Prostate gland (tissue), 2 donors: ENCODE results near the gene SPATA6L. TPM values are rescaled to one million over a fixed set of nuclear protein-coding genes. Genes with fewer than 3 reads are reported as not detected.

ENCODE experiments used
- DNase-seq: peaks from one replicate; pipeline ENCODE4 v3.0.0-alpha.2; 2019; ENCODE audit warnings: low spot score
- H3K27ac ChIP-seq, 2 donors: fragments of 200-600 bp; sonication (generic); 2 replicates each; pipeline ENCODE4 v1.5.1; 2017 to 2019
- H3K27me3 ChIP-seq: fragments of 200-600 bp; sonication (generic); replicated peaks from 2 replicates; pipeline ENCODE4 v1.5.1; 2019; ENCODE audit not compliant: insufficient read depth
- H3K36me3 ChIP-seq, 2 donors: fragments of 200-600 bp; sonication (generic); 1 replicate in 1 of 2; 2 replicates in 1 of 2; pipeline versions ENCODE4 v1.5.1 to v1.8.1; 2017 to 2019
- H3K4me1 ChIP-seq: fragments of 200-600 bp; sonication (generic); replicated peaks from 2 replicates; pipeline ENCODE4 v1.5.1; 2019
- H3K4me3 ChIP-seq, 2 donors: fragments of 200-600 bp; sonication (generic); 2 replicates each; pipeline ENCODE4 v1.5.1; 2017 to 2019
- H3K9me3 ChIP-seq: fragments of 200-600 bp; sonication (generic); 2 replicates; pipeline ENCODE4 v1.5.1; 2017
- CTCF ChIP-seq, 4 experiments: fragments of 200-600 bp in 2 of 4; fragments of 450-650 bp in 2 of 4; sonication (generic) in 2 of 4; IDR thresholded peaks; 1 replicate in 3 of 4; 2 replicates in 1 of 4; pipeline ENCODE4 v1.5.1; 2016 to 2019; ENCODE audit warnings: antibody characterized with exemption in 4 of 4, mild to moderate bottlenecking in 2 of 4, moderate library complexity in 2 of 4
- POLR2A ChIP-seq: fragments of 450-650 bp; IDR thresholded peaks from one replicate; pipeline ENCODE4 v1.6.1; 2016; ENCODE audit warnings: antibody characterized with exemption, mild to moderate bottlenecking
- POLR2AphosphoS5 ChIP-seq: sonication (generic); formaldehyde crosslinking; IDR thresholded peaks from one replicate; pipeline ENCODE4 v1.6.1; 2017; ENCODE audit warnings: antibody characterized with exemption
- WGBS: methylation state at CpG from one replicate; pipeline ENCODE4 v1.1.5; 2018; 5-methylcytosine and 5-hydroxymethylcytosine counted together
- intact Hi-C: fragments of 100-400 bp; cut with DNase I; formaldehyde crosslinking; loops from one replicate; pipeline ENCODE4 v1.14.2; 2022
- total RNA-seq, 2 donors: library from RNA; depleted of rRNA; stranded (reverse); fragments of >200 nt; gene quantifications; one replicate each; pipeline ENCODE4 v1.1.0, GENCODE V29; 2016

SPATA6L gene
- total RNA-seq, 2 donors from 2014 or later: 3.1 to 6.2 TPM

- Histone ChIP-seq H3K36me3 (no peaks in the 10 kb centered on the region), H3K9me3 (no peaks in the 10 kb centered on the region), H3K27ac (no peak overlapping the region), H3K27me3 (no peaks in the 10 kb centered on the region), H3K4me3 (no peak overlapping the region), H3K4me1 (no peaks in the 10 kb centered on the region)
- 60% methylated on average over 5 of the region's 5 CpGs for WGBS
- DNase-seq: no peak
- intact Hi-C loops: no loop called here
- TF ChIP-seq POLR2A: no peak
- TF ChIP-seq CTCF (IDR thresholded peaks at IDR 0.05): no peak
- TF ChIP-seq POLR2AphosphoS5: no peak
Measured at GRCh38 chr9:4572184-4572826, 94.0 kb downstream of the SPATA6L start.

DNA sequence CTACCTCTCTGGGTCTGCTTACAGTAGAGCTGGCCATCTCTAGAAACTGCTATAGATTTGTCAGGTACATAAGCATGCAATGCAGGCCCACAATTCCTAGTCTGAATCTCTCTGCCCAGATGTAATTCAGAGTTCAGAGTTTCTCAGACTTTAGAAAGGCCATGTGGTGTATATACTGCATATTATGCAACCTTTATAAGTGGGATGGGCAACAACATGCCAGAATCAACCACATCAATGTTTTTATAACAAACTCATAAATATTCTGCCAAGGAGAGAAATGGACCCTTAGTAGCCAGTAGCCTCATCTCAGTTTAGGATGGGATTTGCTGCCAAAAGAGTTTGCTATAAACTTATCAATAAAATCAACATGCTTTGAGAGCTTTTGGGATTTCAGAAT is 97.2 kb downstream of the SPATA6L start:
- H3K9me3 ChIP-seq: no peaks in the 10 kb centered on the region
- DNase-seq: no peak
- no peaks in the 10 kb centered on the region for H3K36me3 ChIP-seq
- TF ChIP-seq POLR2A: no peak
- TF ChIP-seq POLR2AphosphoS5: no peak
- TF ChIP-seq CTCF (IDR thresholded peaks at IDR 0.05): no peak
- no peaks in the 10 kb centered on the region for H3K27me3 ChIP-seq
- no peak overlapping the region for H3K27ac ChIP-seq
- H3K4me1 ChIP-seq: no peaks in the 10 kb centered on the region
- H3K4me3 ChIP-seq: no peak overlapping the region
- intact Hi-C loops: no loop called here

- 91% methylated on average over 8 of the region's 8 CpGs for WGBS
- intact Hi-C loops: no loop called here
Measured at GRCh38 chr9:4567601-4568000, 98.7 kb downstream of the SPATA6L start.

GRCh38 chr9:4566806-4567205 is 99.5 kb downstream of the SPATA6L start:
- Histone ChIP-seq H3K36me3 (no peaks in the 10 kb centered on the region), H3K4me1 (no peaks in the 10 kb centered on the region), H3K4me3 (no peak overlapping the region), H3K27ac (no peak overlapping the region), H3K27me3 (no peaks in the 10 kb centered on the region), H3K9me3 (no peaks in the 10 kb centered on the region)
- no peak for DNase-seq
- no peak for TF ChIP-seq CTCF (IDR thresholded peaks at IDR 0.05)
- TF ChIP-seq POLR2A: no peak
- TF ChIP-seq POLR2AphosphoS5: no peak
- 79% methylated on average over 2 of the region's 2 CpGs for WGBS
- intact Hi-C loops: no loop called here

More at GRCh38 chr9:4567601-4568000, 98.7 kb downstream of the SPATA6L start:
- Histone ChIP-seq H3K4me1 (no peaks in the 10 kb centered on the region), H3K36me3 (no peaks in the 10 kb centered on the region), H3K9me3 (no peaks in the 10 kb centered on the region), H3K27ac (no peak overlapping the region), H3K4me3 (no peak overlapping the region), H3K27me3 (no peaks in the 10 kb centered on the region)
- no peak for DNase-seq
- no peak for TF ChIP-seq CTCF (IDR thresholded peaks at IDR 0.05)
- no peak for TF ChIP-seq POLR2A
- TF ChIP-seq POLR2AphosphoS5: no peak

DNA sequence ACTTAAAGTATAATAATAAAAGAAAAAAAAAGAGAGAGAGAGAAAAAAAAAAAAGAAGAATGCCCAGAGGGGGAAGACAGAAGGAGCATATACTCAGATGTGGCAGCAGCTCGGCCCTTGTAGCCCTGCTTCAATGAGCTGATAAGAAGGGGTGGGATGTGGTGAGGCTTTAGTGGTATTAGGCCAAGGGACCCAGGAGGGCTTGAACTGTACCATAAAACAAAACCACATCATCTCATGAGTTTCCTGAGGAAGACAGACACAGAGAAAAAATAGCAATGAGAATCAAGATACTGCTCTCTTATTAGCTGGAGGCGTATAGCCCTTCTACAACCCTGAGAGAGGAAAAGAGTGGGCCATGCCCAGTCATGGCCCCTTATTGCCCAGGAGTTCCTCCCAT is 103.2 kb downstream of the SPATA6L start:
- Histone ChIP-seq H3K4me1 (no peaks in the 10 kb centered on the region), H3K27me3 (no peaks in the 10 kb centered on the region), H3K27ac (no peak overlapping the region), H3K9me3 (no peaks in the 10 kb centered on the region), H3K36me3 (no peaks in the 10 kb centered on the region), H3K4me3 (no peak overlapping the region)
- WGBS: 97% methylated on average over 2 of the region's 2 CpGs
- DNase-seq: no peak
- intact Hi-C loops: no loop called here
- TF ChIP-seq CTCF (IDR thresholded peaks at IDR 0.05): no peak
- TF ChIP-seq POLR2AphosphoS5: no peak
- no peak for TF ChIP-seq POLR2A
